Effector memory CD8-positive, alpha-beta T cell (primary cell): ENCODE measurements around the gene CAMSAP3.

Experiments
- ATAC-seq: fragments of 150-1000 bp; cut with Tn5 transposase; replicated peaks from 2 replicates; pipeline ENCODE4 v1.10.0; 2021; ENCODE audit warnings: mild to moderate bottlenecking, moderate library complexity
- DNase-seq, 3 experiments: peaks; one replicate each; pipeline ENCODE4 v3.0.0; 2021
- H3K27ac Mint-ChIP-seq, 2 donors: one replicate each; pipeline ENCODE4 v1.8.0; 2022; ENCODE audit warnings: mild to moderate bottlenecking in 2 of 2, mixed read lengths in 2 of 2, moderate library complexity in 2 of 2
- H3K27me3 Mint-ChIP-seq, 2 donors: one replicate each; pipeline ENCODE4 v1.8.0; 2022; ENCODE audit warnings: mixed read lengths in 2 of 2
- H3K36me3 Mint-ChIP-seq: one replicate; pipeline ENCODE4 v1.8.0; 2022; ENCODE audit warnings: mild to moderate bottlenecking, moderate library complexity, mixed read lengths; ENCODE audit not compliant: insufficient read depth
- H3K4me1 Mint-ChIP-seq, 2 donors: one replicate each; pipeline ENCODE4 v1.8.0; 2022; ENCODE audit warnings: low read depth in 2 of 2, mixed read lengths in 2 of 2
- H3K4me3 Mint-ChIP-seq, 2 donors: one replicate each; pipeline ENCODE4 v1.8.0; 2022; ENCODE audit warnings: mild to moderate bottlenecking in 2 of 2, mixed read lengths in 2 of 2, moderate library complexity in 2 of 2
- H3K9me3 Mint-ChIP-seq, 2 donors: one replicate each; pipeline ENCODE4 v1.8.0; 2022; ENCODE audit warnings: mixed read lengths in 2 of 2

The CAMSAP3 gene

GRCh38 chr19:7645656-7646425 lies 50.2 kb downstream of the CAMSAP3 start:
- H3K27ac Mint-ChIP-seq, result peak overlapping the region; percentile 8 to 9
- no peak overlapping the region for H3K4me3 Mint-ChIP-seq
- no peak for DNase-seq
- no peak for ATAC-seq
- no peaks in the 10 kb centered on the region for H3K9me3 Mint-ChIP-seq
- no peaks in the 10 kb centered on the region for H3K4me1 Mint-ChIP-seq
- H3K27me3 Mint-ChIP-seq, result no peaks in the 10 kb centered on the region
- peaks cover 13% of the 10 kb centered on the region for H3K36me3 Mint-ChIP-seq

- no peaks in the 10 kb centered on the region for H3K27me3 Mint-ChIP-seq
- H3K27ac Mint-ChIP-seq, result peak overlapping the region; percentile 8 to 9
- H3K9me3 Mint-ChIP-seq, result no peaks in the 10 kb centered on the region
- DNase-seq (no peak), ATAC-seq (no peak)
- H3K4me1 Mint-ChIP-seq, result no peaks in the 10 kb centered on the region
- no peak overlapping the region for H3K4me3 Mint-ChIP-seq
- H3K36me3 Mint-ChIP-seq, result peaks cover 10% of the 10 kb centered on the region
These were observed 50.7 kb downstream of the CAMSAP3 start for GRCh38 chr19:7646426-7646700.

- H3K27ac Mint-ChIP-seq, result no peak overlapping the region
- ATAC-seq (no peak), DNase-seq (no peak)
- H3K9me3 Mint-ChIP-seq, result no peaks in the 10 kb centered on the region
- no peak overlapping the region for H3K4me3 Mint-ChIP-seq
- no peaks in the 10 kb centered on the region for H3K27me3 Mint-ChIP-seq
- H3K36me3 Mint-ChIP-seq, result peaks cover 14% of the 10 kb centered on the region
- H3K4me1 Mint-ChIP-seq, result peaks cover 2% of the 10 kb centered on the region in 2 donors
These were observed 51.5 kb downstream of the CAMSAP3 start for GRCh38 chr19:7647156-7647555.

GRCh38 chr19:7648265-7649014 lies 52.8 kb downstream of the CAMSAP3 start:
- no peak overlapping the region for H3K4me3 Mint-ChIP-seq
- peaks cover 9 to 11% of the 10 kb centered on the region in 2 donors for H3K4me1 Mint-ChIP-seq
- no peaks in the 10 kb centered on the region for H3K9me3 Mint-ChIP-seq
- no peaks in the 10 kb centered on the region for H3K27me3 Mint-ChIP-seq
- no peak overlapping the region for H3K27ac Mint-ChIP-seq
- H3K36me3 Mint-ChIP-seq, result peaks cover 14% of the 10 kb centered on the region
- no peak for DNase-seq
- no peak for ATAC-seq

- Mint-ChIP-seq H3K4me3 (no peak overlapping the region), H3K36me3 (peaks cover 5% of the 10 kb centered on the region), H3K9me3 (no peaks in the 10 kb centered on the region), H3K27me3 (no peaks in the 10 kb centered on the region), H3K27ac (no peak overlapping the region), H3K4me1 (peaks cover 9 to 11% of the 10 kb centered on the region in 2 donors)
- no peak for ATAC-seq
- DNase-seq, result no peak
These were observed 54.5 kb downstream of the CAMSAP3 start for GRCh38 chr19:7650148-7650547.

- Mint-ChIP-seq H3K36me3 (peaks cover 8% of the 10 kb centered on the region), H3K4me1 (peaks cover 9 to 11% of the 10 kb centered on the region in 2 donors), H3K4me3 (peak overlapping the region; percentile 74 to 85), H3K27ac (peak overlapping the region; percentile 68 to 96), H3K9me3 (no peaks in the 10 kb centered on the region), H3K27me3 (no peaks in the 10 kb centered on the region)
- DNase-seq (peak; percentile 89 to 91 (median 90)), ATAC-seq (peak; percentile 99)
These were observed 56.5 kb downstream of the CAMSAP3 start for GRCh38 chr19:7652061-7652641.

- DNase-seq (no peak), ATAC-seq (no peak)
- no peaks in the 10 kb centered on the region for H3K9me3 Mint-ChIP-seq
- H3K36me3 Mint-ChIP-seq, result peaks cover 8% of the 10 kb centered on the region
- no peaks in the 10 kb centered on the region for H3K27me3 Mint-ChIP-seq
- H3K4me3 Mint-ChIP-seq, result no peak overlapping the region
- peaks cover 14 to 16% of the 10 kb centered on the region in 2 donors for H3K4me1 Mint-ChIP-seq
- H3K27ac Mint-ChIP-seq, result no peak overlapping the region
These were observed 58.7 kb downstream of the CAMSAP3 start for GRCh38 chr19:7654401-7654800.

GRCh38 chr19:7655581-7655980 lies 59.9 kb downstream of the CAMSAP3 start:
- Mint-ChIP-seq H3K4me3 (no peak overlapping the region), H3K9me3 (no peaks in the 10 kb centered on the region), H3K36me3 (peaks cover 11% of the 10 kb centered on the region), H3K4me1 (peaks cover 14 to 16% of the 10 kb centered on the region in 2 donors), H3K27ac (peak overlapping the region; percentile 6 to 64), H3K27me3 (no peaks in the 10 kb centered on the region)
- no peak for ATAC-seq
- DNase-seq, result no peak

- Mint-ChIP-seq H3K4me3 (no peak overlapping the region), H3K36me3 (peaks cover 7% of the 10 kb centered on the region), H3K9me3 (no peaks in the 10 kb centered on the region), H3K27ac (no peak overlapping the region), H3K27me3 (peaks cover 0 to 8% of the 10 kb centered on the region in 2 donors), H3K4me1 (peaks cover 10 to 13% of the 10 kb centered on the region in 2 donors)
- no peak for DNase-seq
- ATAC-seq, result peak; percentile 62
These were observed 61.6 kb downstream of the CAMSAP3 start for GRCh38 chr19:7657131-7657751.

GRCh38 chr19:7658219-7658686 lies 62.6 kb downstream of the CAMSAP3 start:
- H3K4me1 Mint-ChIP-seq, result peaks cover 5 to 6% of the 10 kb centered on the region in 2 donors
- peak overlapping the region in 1 of 2 donors; percentile 46 for H3K27ac Mint-ChIP-seq
- peaks cover 7% of the 10 kb centered on the region for H3K36me3 Mint-ChIP-seq
- ATAC-seq (peak; percentile 76), DNase-seq (no peak)
- peak overlapping the region; percentile 53 to 56 for H3K4me3 Mint-ChIP-seq
- peaks cover 0 to 9% of the 10 kb centered on the region in 2 donors for H3K27me3 Mint-ChIP-seq
- H3K9me3 Mint-ChIP-seq, result no peaks in the 10 kb centered on the region

GRCh38 chr19:7661744-7662538 lies 66.3 kb downstream of the CAMSAP3 start:
- Mint-ChIP-seq H3K27ac (no peak overlapping the region), H3K4me3 (no peak overlapping the region), H3K36me3 (peaks cover 2% of the 10 kb centered on the region), H3K27me3 (peaks cover 14 to 23% of the 10 kb centered on the region in 2 donors), H3K4me1 (peaks cover 4 to 5% of the 10 kb centered on the region in 2 donors), H3K9me3 (no peaks in the 10 kb centered on the region)
- ATAC-seq, result no peak
- DNase-seq, result no peak

- no peak for DNase-seq
- Mint-ChIP-seq H3K27ac (no peak overlapping the region), H3K27me3 (peaks cover 18 to 27% of the 10 kb centered on the region in 2 donors), H3K9me3 (no peaks in the 10 kb centered on the region), H3K4me1 (peaks cover 2 to 4% of the 10 kb centered on the region in 2 donors), H3K4me3 (no peak overlapping the region), H3K36me3 (peaks cover 9% of the 10 kb centered on the region)
- no peak for ATAC-seq
These were observed 67.0 kb downstream of the CAMSAP3 start for GRCh38 chr19:7662657-7663056.

- DNase-seq (no peak), ATAC-seq (no peak)
- no peak overlapping the region for H3K27ac Mint-ChIP-seq
- no peak overlapping the region for H3K4me3 Mint-ChIP-seq
- H3K27me3 Mint-ChIP-seq, result peaks cover 18 to 32% of the 10 kb centered on the region in 2 donors
- H3K9me3 Mint-ChIP-seq, result no peaks in the 10 kb centered on the region
- no peaks in the 10 kb centered on the region for H3K4me1 Mint-ChIP-seq
- peaks cover 9% of the 10 kb centered on the region for H3K36me3 Mint-ChIP-seq
These were observed 68.0 kb downstream of the CAMSAP3 start for GRCh38 chr19:7663706-7664105.
